Mesenchymal stem cell (in vitro differentiated cells and primary cell): ENCODE results near the gene C1QTNF8.

Experiments
- DNase-seq: peaks from one replicate; pipeline ENCODE4 v3.0.0-alpha.2; 2013
- H2AFZ ChIP-seq: one replicate; pipeline ENCODE4 v1.6.1; 2013; ENCODE audit warnings: low read depth, mild to moderate bottlenecking, control low read depth, inconsistent platforms, low read length, moderate library complexity
- H2AK5ac ChIP-seq: 2 replicates; pipeline ENCODE4 v1.6.1; 2013; ENCODE audit warnings: low read length, moderate library complexity, mild to moderate bottlenecking, inconsistent platforms; ENCODE audit not compliant: severe bottlenecking
- H2BK120ac ChIP-seq: one replicate; pipeline ENCODE4 v1.6.1; 2013; ENCODE audit warnings: low read depth, mild to moderate bottlenecking, inconsistent platforms, low read length, moderate library complexity
- H2BK12ac ChIP-seq, 2 experiments: one replicate each; pipeline ENCODE4 v1.6.1; 2013; ENCODE audit warnings: inconsistent platforms in 2 of 2, low read length in 2 of 2, mild to moderate bottlenecking in 2 of 2, moderate library complexity in 2 of 2, control low read depth in 1 of 2
- H2BK15ac ChIP-seq: one replicate; pipeline ENCODE4 v1.6.1; 2013; ENCODE audit warnings: mild to moderate bottlenecking, low read depth, inconsistent platforms; ENCODE audit not compliant: poor library complexity, severe bottlenecking
- H2BK5ac ChIP-seq: 2 replicates; pipeline ENCODE4 v1.6.1; 2013; ENCODE audit warnings: low read depth, mild to moderate bottlenecking, low read length, control low read depth, inconsistent platforms; ENCODE audit not compliant: poor library complexity, severe bottlenecking
- H3K14ac ChIP-seq, 2 experiments: one replicate each; pipeline ENCODE4 v1.6.1; 2013; ENCODE audit warnings: inconsistent platforms in 2 of 2, low read length in 2 of 2, control low read depth in 1 of 2, mild to moderate bottlenecking in 1 of 2, moderate library complexity in 1 of 2
- H3K18ac ChIP-seq, 2 experiments: one replicate each; pipeline ENCODE4 v1.6.1; 2013; ENCODE audit warnings: inconsistent platforms in 2 of 2, low read length in 2 of 2, control low read depth in 1 of 2, low read depth in 1 of 2, mild to moderate bottlenecking in 1 of 2
- H3K23ac ChIP-seq, 2 experiments: one replicate each; pipeline ENCODE4 v1.6.1; 2013; ENCODE audit warnings: inconsistent platforms in 2 of 2, low read length in 2 of 2, mild to moderate bottlenecking in 2 of 2, moderate library complexity in 2 of 2, control low read depth in 1 of 2
- H3K27ac ChIP-seq: 2 replicates; pipeline ENCODE4 v1.5.1; 2013; ENCODE audit warnings: mild to moderate bottlenecking, moderate library complexity, low read length, control low read depth, inconsistent platforms; ENCODE audit not compliant: poor library complexity, severe bottlenecking
- H3K27me3 ChIP-seq, 2 experiments: 2 replicates each; pipeline versions ENCODE4 v1.6.1 to v1.7.0; 2013; ENCODE audit warnings: low read length in 2 of 2, mild to moderate bottlenecking in 2 of 2, moderate library complexity in 2 of 2, control low read depth in 1 of 2, inconsistent platforms in 1 of 2; ENCODE audit not compliant: control insufficient read depth in 1 of 2, insufficient read depth in 1 of 2
- H3K36me3 ChIP-seq, 2 experiments: 2 replicates each; pipeline versions ENCODE4 v1.6.1 to v1.7.0; 2013; ENCODE audit warnings: low read length in 2 of 2, control low read depth in 1 of 2, inconsistent platforms in 1 of 2, low read depth in 1 of 2, mild to moderate bottlenecking in 1 of 2; ENCODE audit not compliant: insufficient read depth in 2 of 2, control insufficient read depth in 1 of 2
- H3K4ac ChIP-seq, 2 experiments: one replicate each; pipeline ENCODE4 v1.6.1; 2013; ENCODE audit warnings: inconsistent platforms in 2 of 2, low read length in 2 of 2, mild to moderate bottlenecking in 2 of 2, moderate library complexity in 2 of 2, control low read depth in 1 of 2, low read depth in 1 of 2
- H3K4me1 ChIP-seq: 2 replicates; pipeline ENCODE4 v1.6.1; 2013; ENCODE audit warnings: low read depth, low read length, control low read depth; ENCODE audit not compliant: control insufficient read depth, insufficient read depth
- H3K4me2 ChIP-seq: 2 replicates; pipeline ENCODE4 v1.6.1; 2013; ENCODE audit warnings: low read length, mild to moderate bottlenecking, inconsistent platforms; ENCODE audit not compliant: poor library complexity, severe bottlenecking
- H3K4me3 ChIP-seq, 2 experiments: 2 replicates each; pipeline versions ENCODE4 v1.5.1 to v1.7.0; 2013; ENCODE audit warnings: low read length in 2 of 2, mild to moderate bottlenecking in 2 of 2, control low read depth in 1 of 2, low read depth in 1 of 2; ENCODE audit not compliant: insufficient read depth in 1 of 2
- H3K79me1 ChIP-seq: replicated peaks from 2 replicates; pipeline ENCODE4 v1.6.1; 2013; ENCODE audit warnings: mild to moderate bottlenecking, control low read depth, low read length, inconsistent platforms; ENCODE audit not compliant: poor library complexity, severe bottlenecking
- H3K9ac ChIP-seq: 2 replicates; pipeline ENCODE4 v1.7.0; 2013; ENCODE audit warnings: mild to moderate bottlenecking, low read length, moderate library complexity
- H3K9me3 ChIP-seq: 2 replicates; pipeline ENCODE4 v1.7.0; 2013; ENCODE audit warnings: mild to moderate bottlenecking, low read length; ENCODE audit not compliant: control insufficient read depth
- H4K8ac ChIP-seq: one replicate; pipeline ENCODE4 v1.6.1; 2013; ENCODE audit warnings: inconsistent platforms, mild to moderate bottlenecking, low read length, moderate library complexity
- H4K91ac ChIP-seq: one replicate; pipeline ENCODE4 v1.6.1; 2013; ENCODE audit warnings: mild to moderate bottlenecking, low read length, inconsistent platforms
- WGBS: methylation state at CpG from one replicate; pipeline ENCODE4 v1.1.7; 2013; ENCODE audit warnings: mixed read lengths; 5-methylcytosine and 5-hydroxymethylcytosine counted together

Gene C1QTNF8

GRCh38 chr16:1124291-1124690 lies 28.2 kb upstream of the C1QTNF8 start:
- Histone ChIP-seq H2BK5ac (no peak overlapping the region), H3K4me2 (no peak overlapping the region), H4K8ac (no peak overlapping the region), H3K79me1 (no peaks in the 10 kb centered on the region), H3K9ac (no peak overlapping the region), H3K14ac (no peak overlapping the region), H3K36me3 (peaks cover 0 to 2% of the 10 kb centered on the region in 2 experiments), H3K4me1 (no peaks in the 10 kb centered on the region), H3K27me3 (peaks cover 10 to 43% of the 10 kb centered on the region in 2 experiments), H2AK5ac (no peak overlapping the region), H4K91ac (no peak overlapping the region), H3K27ac (no peak overlapping the region), H3K4ac (no peak overlapping the region), H3K18ac (no peak overlapping the region), H3K4me3 (no peak overlapping the region), H2BK120ac (no peak overlapping the region), H3K9me3 (no peaks in the 10 kb centered on the region), H2BK15ac (no peak overlapping the region), H2AFZ (no peak overlapping the region), H3K23ac (no peak overlapping the region), H2BK12ac (no peak overlapping the region)
- no peak for DNase-seq
- WGBS, result 87% methylated on average over 18 of the region's 18 CpGs

- WGBS, result 68% methylated on average over 17 of the region's 21 CpGs
Observed at GRCh38 chr16:1123525-1124230, 27.6 kb upstream of the C1QTNF8 start.

GRCh38 chr16:1122398-1122765 lies 26.3 kb upstream of the C1QTNF8 start:
- H3K79me1 ChIP-seq, result no peaks in the 10 kb centered on the region
- no peak overlapping the region for H2BK120ac ChIP-seq
- no peak overlapping the region for H3K4me3 ChIP-seq
- H3K4ac ChIP-seq, result no peak overlapping the region
- no peak overlapping the region for H3K4me2 ChIP-seq
- H3K36me3 ChIP-seq, result peaks cover 0 to 2% of the 10 kb centered on the region in 2 experiments
- H2BK5ac ChIP-seq, result no peak overlapping the region
- no peak overlapping the region for H2BK15ac ChIP-seq
- H3K27ac ChIP-seq, result no peak overlapping the region
- no peak for DNase-seq
- H3K14ac ChIP-seq, result no peak overlapping the region
- no peak overlapping the region for H3K23ac ChIP-seq
- no peak overlapping the region for H2AK5ac ChIP-seq
- no peak overlapping the region for H2BK12ac ChIP-seq
- H3K18ac ChIP-seq, result no peak overlapping the region
- H3K4me1 ChIP-seq, result no peaks in the 10 kb centered on the region
- H3K27me3 ChIP-seq, result peaks cover 16 to 49% of the 10 kb centered on the region in 2 experiments
- 86% methylated on average over 8 of the region's 14 CpGs for WGBS
- no peak overlapping the region for H4K91ac ChIP-seq
- H3K9ac ChIP-seq, result no peak overlapping the region
- H2AFZ ChIP-seq, result no peak overlapping the region
- no peaks in the 10 kb centered on the region for H3K9me3 ChIP-seq
- H4K8ac ChIP-seq, result no peak overlapping the region

More at GRCh38 chr16:1123525-1124230, 27.6 kb upstream of the C1QTNF8 start:
- no peak overlapping the region for H4K8ac ChIP-seq
- no peak overlapping the region for H3K18ac ChIP-seq
- no peak overlapping the region for H3K4ac ChIP-seq
- H3K4me2 ChIP-seq, result no peak overlapping the region
- no peak for DNase-seq
- H4K91ac ChIP-seq, result no peak overlapping the region
- no peak overlapping the region for H2BK5ac ChIP-seq
- H2BK120ac ChIP-seq, result no peak overlapping the region
- no peak overlapping the region for H2AK5ac ChIP-seq
- no peak overlapping the region for H3K27ac ChIP-seq
- peaks cover 13 to 50% of the 10 kb centered on the region in 2 experiments for H3K27me3 ChIP-seq
- H3K9ac ChIP-seq, result no peak overlapping the region
- no peak overlapping the region for H2BK15ac ChIP-seq
- no peak overlapping the region for H3K4me3 ChIP-seq
- H3K4me1 ChIP-seq, result no peaks in the 10 kb centered on the region
- no peak overlapping the region for H2BK12ac ChIP-seq
- no peak overlapping the region for H3K23ac ChIP-seq
- peaks cover 0 to 2% of the 10 kb centered on the region in 2 experiments for H3K36me3 ChIP-seq
- H3K14ac ChIP-seq, result no peak overlapping the region
- H3K79me1 ChIP-seq, result no peaks in the 10 kb centered on the region
- H2AFZ ChIP-seq, result no peak overlapping the region
- H3K9me3 ChIP-seq, result no peaks in the 10 kb centered on the region

GRCh38 chr16:1121601-1122397 lies 25.8 kb upstream of the C1QTNF8 start:
- DNase-seq, result no peak
- H2BK5ac ChIP-seq, result no peak overlapping the region
- no peak overlapping the region for H3K23ac ChIP-seq
- H2AFZ ChIP-seq, result no peak overlapping the region
- H4K91ac ChIP-seq, result no peak overlapping the region
- peaks cover 0 to 2% of the 10 kb centered on the region in 2 experiments for H3K36me3 ChIP-seq
- H3K18ac ChIP-seq, result no peak overlapping the region
- no peak overlapping the region for H4K8ac ChIP-seq
- H3K4me1 ChIP-seq, result no peaks in the 10 kb centered on the region
- H2AK5ac ChIP-seq, result no peak overlapping the region
- no peaks in the 10 kb centered on the region for H3K9me3 ChIP-seq
- H3K14ac ChIP-seq, result no peak overlapping the region
- WGBS, result 80% methylated on average over 30 of the region's 30 CpGs
- H3K27me3 ChIP-seq, result peaks cover 16 to 53% of the 10 kb centered on the region in 2 experiments
- no peak overlapping the region for H2BK15ac ChIP-seq
- H3K27ac ChIP-seq, result no peak overlapping the region
- no peak overlapping the region for H3K4me2 ChIP-seq
- H3K4ac ChIP-seq, result no peak overlapping the region
- H3K9ac ChIP-seq, result no peak overlapping the region
- H3K4me3 ChIP-seq, result no peak overlapping the region
- no peak overlapping the region for H2BK120ac ChIP-seq
- H2BK12ac ChIP-seq, result no peak overlapping the region
- H3K79me1 ChIP-seq, result no peaks in the 10 kb centered on the region
